Activated CD4-positive, alpha-beta T cell treated with anti-CD3 and anti-CD28 coated beads, Interleukin-2, amount 50 U/mL, for 1 hour (primary cell): Measurements from ENCODE around the gene TLN1.
A peak's percentile ranks its signal among the peaks of the same experiment; 100 is the strongest.

Experiments
- DNase-seq: peaks from one replicate; pipeline ENCODE4 v3.0.0-alpha.2; 2020

The TLN1 gene

DNA sequence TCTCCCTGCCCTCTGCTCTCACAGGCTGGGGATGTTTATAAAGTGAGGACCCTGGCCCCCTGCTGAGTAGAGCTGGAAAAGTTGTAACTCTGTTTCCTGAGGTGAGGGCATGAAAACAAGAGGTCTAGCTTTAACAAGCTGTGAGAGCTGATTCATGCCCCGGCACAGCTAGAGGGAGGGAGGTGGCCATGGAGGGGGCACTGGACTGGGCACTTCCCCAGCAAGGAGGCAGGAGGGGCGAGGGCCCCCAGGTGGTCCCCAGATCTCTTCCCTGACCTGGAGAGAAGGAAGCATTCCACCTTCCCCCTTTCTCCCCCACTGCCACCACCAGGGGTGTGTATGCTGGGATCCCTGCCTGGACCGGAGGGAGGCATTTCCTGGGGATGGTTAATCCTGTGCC, 22.3 kb upstream of the TLN1 start, which contains the start of gene MSMP:
Gene MSMP, minus strand, starts transcription at position 13 of the 400 bp plus-strand sequence. CDS start 147 bp downstream, outside the sequence.
- no peak for DNase-seq

DNA sequence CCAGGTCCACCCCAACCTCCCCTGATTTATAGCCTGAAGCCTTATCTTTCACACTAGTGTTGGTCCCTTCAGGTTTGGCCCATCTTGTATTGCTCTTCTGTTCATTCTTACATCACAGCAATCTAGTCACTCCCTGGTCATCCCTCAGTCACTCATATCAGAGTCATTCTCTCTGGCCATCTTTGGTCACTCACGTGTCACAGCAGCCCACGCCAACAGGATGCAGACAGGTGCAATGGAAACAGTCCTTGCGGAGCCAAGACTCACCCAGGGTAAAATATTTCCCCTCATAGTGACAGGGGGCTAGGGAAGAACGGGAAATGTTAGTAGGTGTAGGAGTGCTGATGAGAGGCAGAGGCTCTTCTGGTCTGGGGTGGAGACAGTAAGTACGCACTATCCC, 21.5 kb upstream of the TLN1 start:
- DNase-seq: no peak

DNA sequence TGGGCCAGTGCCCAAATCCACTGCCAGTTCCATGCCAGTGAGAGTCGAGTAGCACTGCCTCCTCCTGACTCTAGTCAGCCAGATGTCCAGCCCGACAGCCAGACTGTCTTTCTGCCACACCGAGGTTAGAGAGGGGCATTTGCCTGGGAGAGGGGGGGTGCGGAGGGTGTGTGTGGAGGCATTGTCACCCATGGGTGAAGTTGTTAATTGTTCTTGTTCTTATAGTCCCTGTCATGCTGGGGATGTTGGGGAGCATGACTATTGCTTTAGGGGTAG, 18.2 kb upstream of the TLN1 start:
- DNase-seq: no peak

DNA sequence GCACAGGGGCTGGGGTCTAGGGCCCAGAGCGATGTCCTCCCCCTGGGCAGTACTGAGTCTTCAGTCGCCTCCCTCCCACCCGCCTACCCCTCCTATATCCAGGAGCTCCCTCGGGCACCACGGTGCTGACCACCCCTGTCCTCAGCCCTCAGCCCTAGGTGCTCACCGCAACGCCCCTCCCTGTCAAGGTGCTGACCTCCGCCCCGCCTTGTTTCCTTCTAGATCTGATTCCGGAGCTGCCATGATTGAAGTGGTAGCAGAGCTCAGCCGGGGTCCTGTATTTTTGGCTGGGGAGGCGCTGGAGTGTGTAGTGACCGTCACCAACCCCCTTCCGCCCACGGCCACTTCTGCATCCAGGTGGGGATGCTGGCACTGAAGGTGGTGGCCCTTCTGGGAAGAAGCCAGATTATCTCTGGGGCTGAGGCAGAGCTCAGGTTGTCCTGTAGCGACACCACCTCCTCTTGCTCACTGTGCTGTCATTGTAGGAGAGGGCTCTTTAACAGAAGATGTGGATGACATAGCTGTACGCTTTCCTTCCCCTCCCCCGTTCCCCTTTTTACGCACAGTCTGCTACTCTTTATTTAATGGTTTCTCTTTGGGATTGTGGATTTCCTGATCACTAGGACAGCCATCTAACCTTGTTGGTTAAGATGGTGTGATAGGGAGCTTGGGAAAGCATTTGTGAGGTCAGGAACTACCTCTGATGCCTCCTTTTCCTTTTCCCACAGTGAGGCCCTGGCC, 17.7 kb upstream of the TLN1 start:
- DNase-seq: peak; percentile 25

DNA sequence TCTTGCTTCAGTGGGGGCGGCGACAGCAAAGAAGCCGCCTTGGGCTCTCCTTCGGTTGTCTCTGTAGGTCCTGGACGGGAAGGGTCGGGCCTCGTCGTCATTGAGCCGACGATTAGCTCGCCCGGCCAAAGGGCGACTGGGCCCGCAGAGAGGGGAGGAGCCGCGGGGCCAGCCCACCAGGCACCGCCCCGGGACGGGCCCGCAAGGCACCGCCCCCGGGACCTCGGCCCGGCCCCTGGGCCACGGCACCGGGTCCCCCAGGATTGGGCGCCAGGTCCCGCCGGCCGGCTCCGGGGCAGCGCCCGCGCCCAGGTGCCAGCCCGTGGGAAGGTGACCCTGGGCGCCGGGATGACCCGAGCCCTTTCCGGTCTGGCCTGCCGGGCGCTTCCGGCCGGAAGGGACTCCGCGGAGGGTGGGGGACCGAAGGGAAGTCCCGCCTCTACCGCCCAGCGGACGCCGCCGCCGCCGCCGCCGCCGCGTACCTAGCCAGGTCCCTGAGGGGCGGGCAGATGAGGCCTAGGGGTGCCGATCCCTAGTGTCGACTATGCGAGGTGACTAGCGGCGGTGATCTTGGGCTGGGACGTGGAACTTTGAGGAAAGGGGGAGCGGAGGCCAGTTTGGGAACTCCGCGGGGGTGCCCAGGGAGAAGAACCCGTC, 17.0 kb upstream of the TLN1 start, which contains the start of the genes GBA2 and RGP1:
Gene GBA2, minus strand, starts transcription at position 371 of the 657 bp plus-strand sequence. CDS start 524 bp downstream, outside the sequence.
Gene RGP1, plus strand, starts transcription at position 430 of the 657 bp plus-strand sequence. CDS start 469 bp downstream, outside the sequence.
- DNase-seq: peak; percentile 48

DNA sequence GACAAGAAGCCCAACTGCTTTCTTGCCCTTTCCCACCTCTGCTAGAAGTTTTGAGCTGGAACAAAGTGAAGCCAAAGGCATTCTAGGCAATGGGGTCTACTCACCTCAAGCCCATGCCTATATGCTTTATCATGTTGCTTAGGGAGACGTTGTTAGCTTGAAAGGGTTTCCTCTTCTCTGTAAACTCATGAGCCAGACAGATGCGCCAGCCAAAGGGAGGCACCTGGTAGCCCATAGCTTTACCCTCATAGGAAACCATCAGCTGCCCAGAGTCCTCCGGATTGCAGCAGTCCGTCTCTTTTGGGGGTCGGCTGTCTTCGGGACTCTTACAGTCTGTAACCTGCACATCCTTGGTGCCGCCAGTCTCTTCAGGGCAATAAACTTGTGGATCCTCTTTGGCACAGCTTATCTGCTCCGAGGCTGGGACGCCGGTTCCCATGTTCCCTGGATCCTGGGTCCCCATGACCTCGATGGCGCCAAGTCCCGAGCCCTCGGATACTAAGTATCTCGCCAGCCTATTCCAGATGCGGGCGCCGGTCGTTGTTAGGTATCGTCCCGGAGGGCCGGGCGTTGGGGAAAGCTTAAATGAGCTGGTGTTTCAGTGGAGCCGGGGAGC, 16.4 kb upstream of the TLN1 start:
- DNase-seq: no peak

DNA sequence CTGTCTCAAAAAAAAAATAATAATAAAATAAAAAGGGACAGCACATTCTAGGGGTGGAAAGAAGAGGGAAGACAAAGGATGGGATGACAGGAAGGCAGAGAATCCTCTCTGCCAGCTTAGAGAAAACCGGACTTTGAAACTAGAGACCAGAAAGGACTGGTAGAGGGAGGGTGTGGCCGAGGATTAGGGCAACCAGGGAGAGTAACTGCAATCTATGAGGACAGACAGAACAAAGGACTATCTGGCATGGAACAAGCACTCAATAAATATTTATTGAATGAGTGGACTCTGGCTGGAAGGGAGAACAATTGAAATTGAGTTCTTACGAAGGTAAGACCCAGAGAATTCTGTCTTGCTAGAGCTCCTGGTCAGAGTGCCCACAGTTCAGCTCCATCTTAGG, 14.6 kb upstream of the TLN1 start:
- no peak for DNase-seq

DNA sequence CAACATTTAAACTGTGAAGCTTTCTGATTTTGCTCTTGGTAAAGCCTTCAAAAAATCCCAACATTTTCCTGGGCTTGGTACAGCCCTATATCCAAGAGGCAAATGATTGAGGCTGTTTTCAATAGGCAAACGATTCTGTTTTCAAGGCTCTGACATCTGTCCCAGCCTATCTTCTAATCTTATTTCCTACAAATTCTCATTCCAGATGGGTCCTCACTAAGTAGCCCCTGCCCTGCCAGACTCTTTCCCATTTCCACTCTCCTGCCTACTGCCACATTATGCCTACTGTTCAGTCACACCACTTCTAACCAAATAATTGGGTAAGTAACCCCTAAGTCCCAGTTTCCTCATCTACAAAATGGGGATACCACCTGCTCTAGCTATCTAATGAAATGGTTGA, 13.6 kb upstream of the TLN1 start:
- DNase-seq: no peak

DNA sequence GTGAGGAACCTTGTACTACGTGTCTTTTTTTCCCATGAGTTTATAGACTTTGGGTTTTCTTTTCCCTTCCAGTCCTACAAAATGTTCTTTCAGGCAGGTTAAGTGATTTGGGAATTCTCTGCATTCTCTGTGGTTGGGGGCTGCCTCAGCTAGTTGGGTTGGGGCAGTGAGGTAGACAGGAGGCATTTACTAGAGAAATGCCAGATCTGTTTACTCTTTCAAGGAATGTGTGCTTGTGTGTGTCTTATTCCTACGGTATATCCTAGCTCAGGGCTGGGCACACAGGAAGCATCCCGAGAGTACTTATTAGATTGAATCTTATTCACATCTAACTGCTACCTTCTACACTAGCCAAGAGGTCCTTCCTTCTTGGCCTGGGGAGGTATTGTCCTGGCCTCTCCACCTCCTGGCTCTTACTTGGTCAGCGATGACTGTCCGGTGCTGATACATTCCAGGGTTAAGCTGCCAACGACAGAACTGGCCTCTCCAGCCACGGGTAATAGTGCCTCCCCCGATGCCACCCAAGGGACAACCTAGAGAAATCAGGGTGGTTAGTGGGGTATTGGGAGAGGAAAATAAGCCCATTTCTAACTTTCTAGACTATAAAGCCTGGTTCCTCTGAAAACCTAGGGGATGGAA, 12.0 kb upstream of the TLN1 start:
- no peak for DNase-seq

DNA sequence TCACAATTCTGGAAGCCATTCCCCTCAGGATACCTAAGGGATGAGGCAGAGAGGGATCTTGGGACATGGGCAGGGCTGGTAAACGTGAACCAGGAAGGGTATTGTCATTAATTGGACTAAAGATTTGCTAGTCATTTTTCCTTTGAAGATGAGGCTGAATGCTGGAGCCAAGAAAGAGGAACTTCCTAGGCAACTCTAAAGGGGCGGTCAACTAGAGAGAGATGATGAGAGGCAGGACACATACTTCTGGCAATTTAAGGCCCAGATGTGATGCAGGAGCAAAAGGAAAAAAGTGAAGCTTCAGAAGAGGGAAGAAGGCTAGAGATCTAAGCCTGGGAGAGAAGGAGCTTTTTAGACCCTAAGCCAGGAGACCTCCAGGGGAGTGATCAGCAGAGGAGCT, 11.5 kb upstream of the TLN1 start:
- no peak for DNase-seq

DNA sequence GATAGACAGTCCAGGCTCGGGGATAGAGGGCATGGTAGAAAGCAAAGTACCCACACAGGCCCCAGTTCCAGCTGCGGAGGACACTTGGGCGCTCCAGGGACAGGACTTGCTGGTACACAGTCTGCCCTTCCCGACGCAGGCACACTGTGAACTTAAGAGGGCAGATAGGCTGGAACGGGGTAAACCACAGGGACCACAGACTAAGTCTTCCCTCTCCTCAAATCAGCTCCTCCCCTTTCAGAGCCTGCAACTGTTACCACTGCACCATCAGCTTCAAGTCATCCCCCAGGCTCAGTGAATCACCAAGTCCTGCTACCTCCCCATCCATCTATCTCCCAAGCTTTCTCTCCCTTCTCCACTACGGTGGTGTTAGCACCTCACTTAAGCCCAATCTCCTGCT, 9.7 kb upstream of the TLN1 start:
- DNase-seq: no peak

DNA sequence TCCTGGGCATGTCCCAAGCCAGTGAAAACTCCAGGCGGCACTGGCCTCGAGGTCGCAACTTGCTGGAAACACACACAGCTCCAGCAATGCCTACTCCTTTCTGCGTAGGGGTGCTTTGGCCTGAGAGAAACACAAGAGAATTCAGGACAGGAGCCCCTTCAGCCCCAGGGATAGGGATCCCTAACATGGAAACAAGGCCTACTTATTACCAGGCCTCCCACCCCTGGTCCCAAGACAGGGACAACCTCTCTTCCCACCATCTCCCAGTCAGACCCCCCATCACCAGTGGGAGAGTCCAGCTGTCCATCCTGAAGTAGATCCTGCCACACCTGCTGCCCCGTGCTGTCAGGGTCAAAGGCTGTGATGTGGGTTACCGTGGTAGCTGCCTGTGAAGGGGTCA, 8.2 kb upstream of the TLN1 start:
- DNase-seq: no peak

DNA sequence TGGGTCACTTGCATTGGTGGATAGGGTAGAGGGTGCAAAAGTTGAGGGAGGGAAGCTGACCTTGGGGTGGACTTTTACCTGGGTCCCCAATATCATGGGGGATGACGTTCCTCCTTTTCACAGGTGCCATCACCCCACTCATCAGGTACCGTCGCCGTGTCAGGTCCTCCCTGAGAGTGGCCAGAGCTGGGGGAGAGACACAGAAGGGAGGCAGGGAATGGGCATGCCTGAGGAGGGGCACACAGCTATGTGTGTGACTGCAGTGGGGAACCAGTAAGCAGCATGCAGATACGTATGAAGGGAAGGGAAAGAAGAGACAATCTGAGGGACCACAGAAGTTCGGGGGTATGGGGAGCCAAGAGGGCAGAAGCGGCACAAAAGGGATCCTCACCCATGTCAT, 6.9 kb upstream of the TLN1 start:
- no peak for DNase-seq

DNA sequence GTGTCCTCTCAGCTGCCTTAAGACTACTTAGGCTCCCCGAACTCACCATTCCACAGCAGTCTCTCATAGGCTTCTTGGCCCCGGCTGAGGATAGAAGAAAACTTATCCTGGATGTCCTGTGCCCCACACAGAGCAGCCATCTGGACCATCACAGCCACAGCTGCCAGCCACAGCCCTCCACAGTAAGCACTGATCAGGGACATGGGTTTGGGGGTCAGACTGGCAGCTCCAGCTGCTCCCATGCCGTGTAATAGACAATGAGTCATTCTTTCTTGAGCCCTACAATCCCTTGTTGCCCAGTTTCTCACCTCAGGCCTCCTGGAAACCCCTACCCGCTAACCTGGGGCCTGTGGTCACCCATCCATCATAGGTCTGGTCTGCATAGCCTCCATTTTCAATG, 6.2 kb upstream of the TLN1 start:
- no peak for DNase-seq

DNA sequence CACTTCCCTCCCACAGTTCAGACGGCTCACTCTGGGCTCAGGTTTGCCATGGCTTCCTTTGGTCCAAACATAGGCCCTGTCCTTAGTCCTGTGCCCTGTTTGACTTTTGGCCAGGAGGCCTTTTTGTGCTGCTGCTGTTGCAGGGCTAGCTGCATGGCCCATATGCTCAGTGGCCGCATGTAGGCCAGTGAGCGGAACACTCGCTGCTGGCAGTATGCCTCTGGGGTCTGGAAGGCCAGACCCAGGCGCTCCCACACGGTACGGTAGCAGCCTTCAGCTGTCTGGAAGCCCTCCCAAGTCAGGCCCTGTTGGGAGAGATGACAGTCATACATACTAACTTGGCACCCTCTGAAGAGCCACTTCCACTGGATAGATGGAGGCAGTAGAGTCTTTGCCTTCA, 5.1 kb upstream of the TLN1 start:
- DNase-seq: no peak

DNA sequence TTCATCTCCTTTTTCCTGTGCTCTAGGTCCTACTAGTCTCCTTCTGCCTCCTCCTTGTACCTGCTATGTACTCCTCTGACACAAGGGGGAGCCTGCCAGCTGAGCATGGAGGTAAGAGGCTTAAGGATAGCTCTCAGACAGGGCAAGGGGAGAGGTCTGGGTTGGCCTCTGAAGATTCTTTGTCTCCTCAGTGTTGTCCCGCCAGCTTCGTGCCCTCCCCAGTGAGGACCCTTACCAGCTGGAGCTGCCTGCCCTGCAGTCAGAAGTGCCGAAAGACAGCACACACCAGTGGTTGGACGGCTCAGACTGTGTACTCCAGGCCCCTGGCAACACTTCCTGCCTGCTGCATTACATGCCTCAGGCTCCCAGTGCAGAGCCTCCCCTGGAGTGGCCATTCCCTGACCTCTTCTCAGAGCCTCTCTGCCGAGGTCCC, 4.2 kb upstream of the TLN1 start:
- peak; percentile 64 for DNase-seq

DNA sequence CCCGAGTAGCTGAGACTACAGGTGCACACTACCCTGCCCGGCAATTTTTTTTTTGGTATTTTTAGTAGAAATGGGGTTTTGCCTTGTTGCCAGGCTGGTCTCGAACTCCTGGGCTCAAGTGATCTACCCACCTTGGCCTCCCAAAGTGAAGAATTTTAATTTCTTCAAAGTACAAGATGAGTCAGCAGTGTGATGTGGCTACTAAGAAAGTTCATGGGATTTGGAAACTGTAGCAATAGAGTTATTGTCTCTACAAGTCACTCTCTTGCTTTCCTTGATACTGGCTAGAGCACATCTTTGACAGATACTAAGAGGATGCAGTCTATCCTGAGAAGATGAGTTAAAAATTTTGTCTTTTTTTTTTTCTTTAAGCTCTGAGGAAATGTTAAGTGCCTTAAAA, 2.1 kb upstream of the TLN1 start:
- no peak for DNase-seq

DNA sequence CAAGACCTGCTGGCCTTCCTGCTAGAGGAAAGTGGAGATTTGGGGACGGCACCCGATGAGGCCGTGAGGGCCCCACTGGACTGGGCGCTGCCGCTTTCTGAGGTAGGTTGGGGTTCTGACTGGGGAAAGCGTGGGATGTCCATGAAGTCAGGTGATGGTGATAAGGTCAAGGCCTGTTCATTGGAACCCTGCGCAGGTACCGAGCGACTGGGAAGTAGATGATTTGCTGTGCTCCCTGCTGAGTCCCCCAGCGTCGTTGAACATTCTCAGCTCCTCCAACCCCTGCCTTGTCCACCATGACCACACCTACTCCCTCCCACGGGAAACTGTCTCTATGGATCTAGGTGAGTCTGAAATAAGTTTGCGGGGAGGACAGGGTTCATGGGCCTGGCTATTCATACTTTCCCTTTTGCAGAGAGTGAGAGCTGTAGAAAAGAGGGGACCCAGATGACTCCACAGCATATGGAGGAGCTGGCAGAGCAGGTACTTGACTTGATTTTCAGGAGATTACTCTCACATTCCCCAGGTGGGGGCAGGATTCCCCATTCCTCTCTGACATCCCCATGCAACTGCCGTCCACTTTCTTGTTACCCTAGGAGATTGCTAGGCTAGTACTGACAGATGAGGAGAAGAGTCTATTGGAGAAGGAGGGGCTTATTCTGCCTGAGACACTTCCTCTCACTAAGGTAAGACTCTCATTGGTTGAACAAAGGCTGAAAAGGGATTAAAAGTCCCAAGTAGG, 976 bp upstream of the TLN1 start:
- DNase-seq: no peak

DNA sequence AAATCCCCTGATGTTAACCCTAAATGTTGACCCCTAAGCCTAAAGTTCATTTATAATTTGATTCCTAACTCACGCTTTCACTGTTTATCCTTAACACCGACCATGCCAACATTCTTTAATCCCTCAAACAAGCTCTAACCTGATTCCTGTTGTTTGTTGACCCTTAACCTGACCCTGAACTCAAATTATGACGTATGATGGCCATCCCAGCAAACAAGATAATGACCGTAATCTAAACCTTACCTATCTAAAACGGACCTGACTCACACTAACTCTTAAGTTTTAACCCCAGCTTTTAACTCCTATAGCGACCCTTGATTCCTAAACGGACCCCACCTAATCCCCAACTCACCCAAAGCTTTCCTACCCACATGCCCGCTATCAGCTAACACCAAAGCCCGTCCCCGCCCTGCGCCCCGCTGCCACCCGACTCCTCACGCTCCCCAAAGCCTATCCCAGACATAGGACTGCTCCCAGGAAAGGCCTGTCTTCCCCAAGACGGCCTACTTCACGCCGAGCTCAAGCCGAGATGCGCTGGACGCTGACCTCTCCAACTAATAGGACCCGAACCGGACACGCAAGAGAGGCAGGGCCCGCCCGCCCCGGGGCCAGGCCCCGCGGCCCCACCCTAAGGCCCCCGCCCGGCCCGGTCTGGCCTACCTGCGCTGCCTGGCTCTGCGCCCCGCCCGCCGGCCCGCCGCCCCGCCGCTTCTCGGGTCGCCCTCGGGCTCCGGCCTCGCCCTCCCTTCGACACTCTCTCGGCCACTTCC, 395 bp downstream of the TLN1 start:
- peak; percentile 27 for DNase-seq

DNA sequence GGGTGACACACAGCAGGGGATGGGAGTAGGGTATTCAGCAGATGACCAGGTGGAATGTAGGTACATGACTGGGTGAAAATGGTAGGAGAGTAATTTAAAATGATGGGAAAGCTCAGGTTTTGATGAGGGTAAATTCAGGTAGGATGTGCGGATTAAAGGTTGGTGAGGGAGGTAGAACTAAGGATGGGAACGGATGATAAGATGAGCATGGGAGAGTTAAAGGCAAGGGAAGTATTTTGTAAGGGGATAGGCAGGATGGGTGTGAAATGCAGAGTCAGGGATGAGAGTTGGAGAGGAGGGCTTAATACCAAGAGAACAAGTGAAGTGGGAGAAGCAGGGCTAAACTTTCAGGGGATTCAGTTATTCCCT, 1.5 kb downstream of the TLN1 start:
- no peak for DNase-seq

DNA sequence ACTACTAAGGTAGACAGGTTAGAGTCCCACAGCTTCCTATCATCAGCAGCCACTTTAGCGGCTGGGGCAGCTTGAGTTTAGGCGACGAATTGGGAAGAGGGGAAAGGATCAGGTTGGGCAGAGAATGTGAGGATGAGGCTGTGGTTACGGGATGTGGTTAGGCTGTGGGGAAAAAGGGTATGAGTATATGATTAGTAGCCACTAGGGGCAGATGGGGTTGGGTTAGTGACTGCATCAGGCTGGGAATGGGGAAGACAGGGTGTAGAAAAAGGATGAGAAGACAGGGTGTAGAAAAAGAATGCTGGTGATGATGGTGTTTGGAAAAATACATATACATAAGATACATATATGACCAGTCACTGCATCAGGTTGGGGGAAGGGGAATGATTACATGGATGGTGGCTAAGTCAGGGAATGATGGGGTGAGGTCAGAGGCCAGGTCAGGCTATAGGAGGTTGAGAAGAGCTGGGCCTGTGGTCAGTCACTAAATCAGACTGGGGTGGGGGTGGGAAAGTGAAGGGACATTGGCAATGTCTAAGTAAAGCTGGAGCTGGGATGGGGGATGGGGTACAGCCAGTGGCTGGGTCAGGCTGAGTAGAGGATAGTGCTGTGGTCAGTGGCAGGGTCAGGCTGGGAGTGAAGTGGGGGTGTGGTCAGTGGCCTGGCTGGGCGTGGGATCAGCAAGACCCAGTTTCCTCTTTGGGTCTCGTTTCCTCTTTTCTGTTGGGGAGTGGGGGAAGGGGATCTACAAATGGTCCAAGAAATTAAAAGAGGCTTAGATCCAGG, 2.1 kb downstream of the TLN1 start:
- no peak for DNase-seq
